GM21529 (cell line): ENCODE results near the gene NFATC3.

Experiments used
- ATAC-seq: cut with Tn5 transposase; IDR thresholded peaks from one replicate; pipeline ENCODE4 v1.9.1; 2021; ENCODE audit not compliant: unreplicated experiment

Gene NFATC3

GRCh38 chr16:68179855-68180254 lies 94.7 kb downstream of the NFATC3 start:
- no peak for ATAC-seq

GRCh38 chr16:68183046-68183445 lies 97.9 kb downstream of the NFATC3 start:
- ATAC-seq, result no peak

- no peak for ATAC-seq
Measured at GRCh38 chr16:68186877-68187276, 101.7 kb downstream of the NFATC3 start.

- no peak for ATAC-seq
Measured at GRCh38 chr16:68187505-68187904, 102.3 kb downstream of the NFATC3 start.

- ATAC-seq, result no peak
Measured at GRCh38 chr16:68188170-68188569, 103.0 kb downstream of the NFATC3 start.

GRCh38 chr16:68190081-68190480 lies 104.9 kb downstream of the NFATC3 start:
- no peak for ATAC-seq

- no peak for ATAC-seq
Measured at GRCh38 chr16:68190736-68191510, 105.8 kb downstream of the NFATC3 start.

DNA sequence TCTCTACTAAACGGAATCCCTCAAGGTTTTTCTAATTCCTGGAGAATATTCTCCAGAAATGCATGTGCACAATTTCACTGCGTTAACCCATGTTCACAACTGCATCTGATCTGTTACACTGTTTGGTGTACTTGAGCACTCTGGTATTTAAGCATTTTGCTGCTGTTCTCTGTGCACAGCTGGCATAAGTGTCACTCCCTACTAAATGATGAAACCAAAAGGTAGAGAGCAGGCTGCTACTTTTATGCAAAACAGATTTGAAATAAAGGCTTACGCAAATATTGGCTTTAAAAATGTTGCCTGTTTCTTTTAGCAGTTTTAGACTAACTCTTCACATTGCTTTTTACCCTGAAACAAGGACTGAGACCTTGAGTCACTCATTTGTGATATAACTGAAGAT lies 109.1 kb downstream of the NFATC3 start:
- no peak for ATAC-seq

GRCh38 chr16:68197250-68197649 lies 112.1 kb downstream of the NFATC3 start:
- no peak for ATAC-seq

- ATAC-seq, result no peak
Measured at GRCh38 chr16:68200088-68200783, 115.1 kb downstream of the NFATC3 start.

DNA sequence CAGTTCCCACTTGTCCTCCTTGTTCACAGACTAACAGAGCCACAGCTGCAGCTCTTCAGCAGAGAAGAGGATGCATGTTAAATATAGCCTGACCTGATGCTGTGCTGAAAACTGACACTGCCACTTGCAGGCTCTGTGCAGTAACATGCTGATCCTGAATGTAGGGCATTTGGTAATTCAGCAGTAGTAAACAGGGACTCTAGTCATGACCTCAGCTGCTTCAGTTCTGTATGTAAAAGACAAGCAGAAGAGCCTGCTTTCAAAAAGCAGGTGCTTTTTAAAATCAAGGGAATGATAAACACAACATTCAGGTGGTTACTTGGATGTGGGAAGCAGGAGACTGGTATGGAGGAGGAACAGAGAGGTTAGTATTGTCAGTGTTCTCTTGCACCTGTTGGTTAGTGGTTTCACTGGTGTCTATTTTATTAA lies 116.9 kb downstream of the NFATC3 start:
- ATAC-seq, result no peak

DNA sequence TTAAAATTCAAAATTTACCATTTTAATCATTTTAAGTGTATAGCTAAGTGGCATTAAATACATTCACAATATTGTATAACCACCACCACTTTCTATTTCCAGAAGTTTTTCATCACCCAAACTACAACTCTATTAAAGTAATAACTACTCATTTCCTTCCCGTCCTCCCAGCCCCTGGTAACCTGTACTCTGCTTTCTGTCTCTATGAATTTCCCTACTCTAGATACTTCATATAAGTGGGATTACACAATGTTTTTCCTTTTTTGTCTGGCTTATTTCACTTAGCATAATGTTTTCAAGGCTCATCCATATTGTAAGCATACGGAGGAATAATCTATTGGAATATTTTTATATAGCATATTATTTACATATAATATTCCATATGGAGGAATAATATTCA lies 121.1 kb downstream of the NFATC3 start:
- no peak for ATAC-seq

GRCh38 chr16:68214726-68215125 lies 129.6 kb downstream of the NFATC3 start:
- ATAC-seq, result no peak

DNA sequence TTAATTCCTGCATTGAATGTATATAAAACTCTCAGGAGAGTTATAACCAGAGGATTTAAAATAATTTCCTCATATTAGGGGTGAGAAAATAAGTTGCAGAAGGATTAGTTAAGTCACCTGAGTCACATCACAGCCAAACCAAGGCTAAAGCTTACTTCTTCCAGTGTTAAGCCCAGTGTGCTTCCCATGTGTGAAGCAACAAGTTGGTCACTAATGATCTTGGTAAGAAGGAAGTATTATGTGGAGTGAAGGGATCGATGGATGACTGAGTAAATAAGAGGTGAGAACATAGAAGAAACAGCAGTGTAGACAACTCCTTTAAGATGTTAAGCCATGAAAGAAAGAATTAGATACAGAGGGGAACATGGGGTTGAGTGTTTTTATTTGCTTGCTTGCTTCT lies 130.1 kb downstream of the NFATC3 start:
- no peak for ATAC-seq

GRCh38 chr16:68216240-68216639 lies 131.1 kb downstream of the NFATC3 start:
- no peak for ATAC-seq

GRCh38 chr16:68217506-68217905 lies 132.3 kb downstream of the NFATC3 start:
- no peak for ATAC-seq

DNA sequence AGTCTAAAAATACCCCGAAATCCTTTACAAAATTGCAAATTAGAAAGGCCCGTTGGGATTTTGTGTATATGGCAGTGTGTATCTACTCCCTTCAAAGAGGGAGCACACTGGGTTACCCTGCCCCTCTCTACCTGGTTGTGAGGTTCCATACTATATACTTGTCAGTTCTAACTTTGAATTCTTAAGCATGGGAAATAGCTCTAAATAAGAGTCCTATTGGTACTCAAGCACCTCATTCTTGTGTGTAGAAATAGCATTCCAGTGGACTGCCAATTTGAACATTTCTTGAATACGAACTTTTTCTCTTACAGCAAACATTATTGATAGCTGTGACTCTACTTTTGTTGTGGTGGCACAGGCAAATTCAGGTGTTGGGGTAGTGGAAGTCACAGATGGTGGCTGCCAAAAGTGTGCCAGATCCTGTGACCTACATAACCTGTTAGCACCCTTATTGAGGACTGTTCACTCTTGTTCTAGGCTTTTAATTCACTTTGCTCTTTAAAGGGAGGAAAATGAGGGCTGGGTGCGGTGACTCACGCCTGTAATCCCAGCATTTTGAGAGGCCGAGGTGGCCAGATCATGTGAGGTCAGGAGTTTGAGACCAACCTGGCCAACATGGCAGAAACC lies 134.7 kb downstream of the NFATC3 start:
- ATAC-seq, result no peak

GRCh38 chr16:68223072-68223471 lies 137.9 kb downstream of the NFATC3 start:
- no peak for ATAC-seq

- no peak for ATAC-seq
Measured at GRCh38 chr16:68226116-68226515, 140.9 kb downstream of the NFATC3 start.

GRCh38 chr16:68227183-68227793 lies 142.1 kb downstream of the NFATC3 start:
- no peak for ATAC-seq

DNA sequence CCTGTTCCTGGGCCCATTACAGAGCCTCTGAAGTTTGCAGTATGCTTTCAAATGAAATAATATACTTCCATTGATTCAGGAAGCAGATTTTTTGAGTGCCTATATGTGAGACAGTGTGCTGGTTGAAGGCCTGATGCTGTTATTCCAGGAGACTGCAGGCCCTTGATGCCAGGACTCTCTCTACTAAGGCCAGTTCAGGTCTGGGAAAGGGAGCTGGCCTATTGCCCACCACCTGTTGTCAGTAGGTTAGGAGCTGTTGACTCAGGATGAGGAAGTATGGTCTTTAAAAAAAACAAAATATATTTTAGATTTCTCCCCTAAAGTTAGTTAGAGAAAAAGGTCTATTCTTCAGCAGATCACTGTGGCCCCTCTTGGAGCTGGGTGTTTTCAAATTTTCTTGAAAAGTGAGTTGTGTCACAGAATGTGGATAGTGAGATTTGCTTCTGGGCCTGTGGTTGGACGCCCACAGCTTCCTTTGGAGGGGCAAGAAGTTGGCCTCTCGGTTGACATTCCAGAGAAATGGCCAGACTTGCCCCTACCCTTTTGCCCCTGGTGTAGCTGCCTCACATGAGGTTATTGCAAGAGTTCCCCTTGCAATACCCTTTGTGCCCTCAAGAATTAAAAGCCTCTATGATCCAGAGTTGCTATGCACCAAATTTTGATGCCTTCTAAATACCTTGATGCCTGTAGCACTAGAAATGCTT lies 142.8 kb downstream of the NFATC3 start:
- no peak for ATAC-seq
